SHP77 (cell line): Measurements from ENCODE around the gene HDAC4.

Source experiments
- DNase-seq, 2 experiments: peaks; one replicate each; lab custom pipeline; 2025; lab: John Stamatoyannopoulos, UW

Gene HDAC4

GRCh38 chr2:239307921-239308613, 92.8 kb downstream of the HDAC4 start:
- DNase-seq: no peak

GRCh38 chr2:239307221-239307569, 93.6 kb downstream of the HDAC4 start:
- DNase-seq: no peak

DNA sequence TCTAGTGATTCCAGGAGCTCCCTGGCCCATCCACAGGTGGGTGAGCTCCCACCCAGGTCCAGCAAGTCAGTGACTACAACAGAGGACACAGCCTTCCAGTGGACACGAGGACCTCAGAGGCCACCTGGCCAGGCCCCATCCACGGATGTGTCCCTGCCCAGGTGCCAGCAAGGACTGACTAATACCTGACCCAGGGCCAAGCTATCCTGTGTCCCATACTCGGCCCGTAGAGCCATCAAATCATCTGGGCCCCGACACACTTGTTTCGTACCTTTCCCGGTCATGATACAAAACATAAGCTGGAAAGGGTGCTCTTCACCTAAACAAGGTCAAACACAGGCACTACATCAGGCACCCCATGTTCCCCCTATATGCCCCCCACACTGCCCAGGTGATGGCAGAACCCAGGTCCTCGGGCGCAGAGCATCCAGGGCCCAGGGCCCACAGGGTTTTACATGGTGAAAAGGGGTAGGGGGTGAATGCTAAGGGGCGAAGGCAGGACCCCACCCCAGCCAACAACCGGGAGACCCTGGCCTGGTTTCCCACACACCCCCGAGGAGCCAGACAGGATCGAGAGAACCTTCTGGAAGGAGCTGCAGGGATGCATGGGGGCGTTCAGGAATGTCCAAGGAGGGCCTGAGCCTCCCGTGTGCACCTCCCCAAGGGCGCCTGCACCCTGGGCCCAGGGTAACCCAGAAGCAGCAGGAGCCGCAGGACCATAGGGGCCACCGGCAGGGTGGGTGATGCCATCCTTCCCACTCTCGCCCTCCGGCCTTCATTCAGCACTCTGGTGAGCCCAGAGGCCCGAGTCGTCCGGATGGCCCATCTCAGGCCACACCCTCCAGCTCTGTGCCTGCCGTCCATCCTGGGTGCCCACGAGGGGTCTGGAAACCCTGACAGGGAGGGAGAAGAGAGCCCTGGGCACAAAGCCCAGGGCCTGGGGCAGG, 94.3 kb downstream of the HDAC4 start:
- no peak for DNase-seq

DNA sequence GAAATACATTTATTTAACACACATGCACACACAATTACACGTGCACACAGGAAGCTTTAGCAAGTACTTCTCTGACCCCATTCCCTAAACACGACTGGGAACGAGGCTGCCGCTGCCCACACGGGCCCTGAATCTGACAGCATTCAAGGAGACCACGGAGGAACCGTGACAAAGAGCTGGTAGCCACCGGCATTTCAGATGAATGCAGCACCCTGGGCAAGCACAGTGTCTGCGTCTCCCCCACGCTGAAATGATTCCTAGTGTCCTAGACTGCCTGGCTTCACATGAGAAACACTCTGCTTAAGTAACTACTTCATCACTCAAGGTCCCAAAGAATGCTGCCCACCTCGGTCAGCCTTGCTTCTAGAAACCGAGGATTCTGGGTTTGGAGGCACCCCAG, 95.0 kb downstream of the HDAC4 start:
- DNase-seq: no peak

- no peak for DNase-seq
Observed at GRCh38 chr2:239305222-239305575, 95.6 kb downstream of the HDAC4 start.

- DNase-seq: no peak
Observed at GRCh38 chr2:239304533-239305221, 96.1 kb downstream of the HDAC4 start.

DNA sequence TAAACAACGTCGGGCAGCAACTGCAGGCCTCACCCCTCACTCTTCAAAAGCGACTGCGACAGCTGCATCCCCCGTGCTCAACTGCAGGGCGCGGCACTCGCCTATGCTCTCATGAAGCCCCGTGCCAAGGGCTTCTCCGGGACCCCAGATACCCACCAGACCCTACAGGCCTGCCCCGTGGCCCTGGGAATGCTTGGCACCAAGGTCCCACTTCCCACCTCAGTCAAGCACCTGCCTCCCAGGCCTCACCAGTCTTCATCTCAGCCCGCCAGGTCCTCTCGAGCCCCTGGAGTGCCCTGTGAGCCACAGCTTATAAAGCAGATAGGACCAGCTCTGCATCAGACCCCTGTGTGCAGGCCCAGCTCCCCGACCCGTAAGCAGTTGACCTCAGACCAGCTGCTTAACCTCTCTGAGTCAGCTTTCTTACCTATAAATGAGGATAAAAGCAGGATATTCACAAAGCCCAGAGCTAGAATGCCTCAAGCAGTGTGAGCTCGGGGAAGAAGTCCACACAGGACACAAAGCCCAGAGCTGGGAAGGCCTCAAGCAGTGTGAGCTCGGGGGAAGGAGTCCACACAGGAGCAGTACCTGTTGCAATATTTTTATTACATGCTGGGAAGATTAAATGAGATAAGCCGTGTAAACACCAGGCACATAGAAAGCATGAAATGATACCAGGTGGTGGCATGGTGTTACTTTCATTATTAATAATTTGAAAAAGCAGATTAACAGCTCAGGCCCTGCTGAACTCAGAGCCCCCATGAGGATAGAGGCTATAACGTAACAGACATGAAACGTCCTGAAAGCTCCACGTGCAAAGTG, 96.9 kb downstream of the HDAC4 start:
- DNase-seq: no peak

GRCh38 chr2:239302808-239303557, 97.8 kb downstream of the HDAC4 start:
- no peak for DNase-seq

DNA sequence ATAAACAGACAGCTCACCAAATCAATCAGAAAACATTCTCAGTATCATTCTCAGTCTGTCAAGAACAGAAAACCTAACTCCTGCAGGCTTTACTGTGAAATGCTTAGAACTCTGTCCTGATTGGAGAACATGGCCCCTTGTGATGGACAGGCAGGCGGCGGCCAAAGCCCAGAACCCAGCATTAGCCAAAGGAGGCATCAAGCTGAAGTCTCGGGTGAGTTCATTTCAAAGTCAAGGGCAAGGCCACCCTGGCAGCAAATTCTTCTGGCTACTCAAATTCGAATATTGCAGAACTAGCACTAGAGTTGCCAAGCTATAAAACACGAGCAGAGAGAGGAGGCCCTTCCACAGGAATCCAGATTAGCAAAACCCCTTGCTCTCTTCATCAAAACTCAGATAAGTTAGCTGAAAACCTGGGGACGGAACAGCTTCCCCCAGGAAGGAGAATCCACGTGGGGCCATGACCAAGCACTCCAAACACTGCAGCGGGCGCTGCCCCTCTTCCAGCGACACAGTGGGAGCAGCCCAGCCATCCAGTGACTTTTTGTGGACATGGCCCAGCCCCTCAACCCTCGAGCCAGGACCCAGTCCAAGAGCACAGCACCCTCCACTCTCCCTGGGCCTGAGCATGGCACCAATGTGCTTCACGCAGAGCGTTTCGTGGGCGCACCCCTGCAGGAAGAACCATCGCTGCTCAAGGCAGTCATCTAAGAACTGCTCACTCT, 98.6 kb downstream of the HDAC4 start:
- no peak for DNase-seq

DNA sequence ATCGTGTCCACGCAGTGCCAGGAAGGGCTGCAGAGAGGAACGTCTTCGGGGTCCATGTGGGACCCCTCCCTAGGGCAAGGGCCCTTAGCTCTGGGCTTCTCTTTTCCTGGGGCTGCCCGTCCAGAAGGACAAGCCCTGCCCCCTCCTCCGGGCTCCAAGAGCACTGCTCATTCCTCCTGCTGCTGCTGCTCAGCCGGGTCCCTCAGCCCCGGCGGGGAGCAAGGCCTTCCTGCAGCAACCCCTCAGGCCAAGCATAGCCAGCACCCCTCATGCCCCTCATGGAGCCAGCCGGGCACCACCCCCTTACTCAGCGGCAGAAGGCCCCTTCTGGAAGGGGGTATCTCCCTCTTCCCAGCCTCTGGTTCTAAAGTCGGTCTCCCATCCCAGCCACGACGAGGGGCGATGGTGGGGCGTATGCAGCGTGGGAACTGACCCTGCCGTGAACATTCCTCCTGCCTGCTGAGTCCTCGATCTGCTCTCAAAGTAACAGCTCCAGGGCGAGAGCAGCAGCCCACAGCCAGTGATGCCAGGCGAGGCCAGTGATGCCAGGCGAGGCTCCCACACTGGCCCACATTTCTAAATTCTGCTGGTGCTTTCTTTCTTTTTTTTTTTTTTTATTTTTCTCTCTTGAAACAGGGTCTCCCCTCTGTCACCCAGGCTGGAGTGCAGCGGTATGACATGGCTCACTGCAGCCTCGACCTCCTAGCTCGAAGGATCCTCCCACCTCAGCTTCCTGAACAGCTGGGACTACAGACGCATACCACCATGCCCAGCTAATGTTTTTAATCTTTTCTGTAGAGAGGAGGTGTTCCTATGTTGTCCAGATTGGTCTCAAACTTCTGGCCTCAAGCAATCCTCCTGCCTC, 99.7 kb downstream of the HDAC4 start:
- DNase-seq: no peak

- no peak for DNase-seq
Observed at GRCh38 chr2:239300242-239300641, 100.6 kb downstream of the HDAC4 start.

DNA sequence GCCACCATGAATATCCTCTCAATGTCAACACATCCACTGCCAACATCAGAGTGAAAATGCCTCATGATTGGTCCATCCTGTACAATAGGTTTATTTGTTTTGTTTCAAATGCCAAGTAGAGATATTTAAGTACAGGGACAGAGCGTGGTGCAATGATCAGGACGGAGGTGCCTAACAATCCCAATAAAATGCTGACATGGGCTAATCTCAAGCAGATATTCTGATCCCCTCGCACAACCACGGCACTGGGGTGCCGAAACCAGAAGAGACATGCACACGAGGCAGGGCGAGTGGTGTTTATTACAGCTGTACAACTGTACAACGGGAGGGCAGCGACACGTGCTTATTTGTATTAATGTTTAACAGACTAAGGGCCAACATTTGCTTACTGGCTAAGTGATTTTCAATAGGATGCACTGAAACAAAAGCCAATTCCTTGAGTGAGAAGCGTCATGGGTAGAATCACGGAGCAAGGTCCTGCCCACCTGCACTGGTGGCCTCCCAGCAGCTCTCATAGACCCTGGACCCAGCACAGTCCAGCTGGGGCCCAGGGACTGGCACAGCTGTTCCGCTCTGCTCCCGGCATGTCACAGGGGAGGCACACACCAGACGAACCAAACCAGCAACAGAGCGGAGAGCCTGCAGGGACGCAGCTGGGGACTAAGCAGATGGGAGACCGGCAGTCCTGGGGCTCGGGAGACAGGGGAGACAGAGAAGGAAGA, 101.4 kb downstream of the HDAC4 start:
- peak; percentile 25 to 41 for DNase-seq

GRCh38 chr2:239298116-239298804, 102.6 kb downstream of the HDAC4 start:
- DNase-seq: no peak

- no peak for DNase-seq
Observed at GRCh38 chr2:239297142-239298004, 103.4 kb downstream of the HDAC4 start.

DNA sequence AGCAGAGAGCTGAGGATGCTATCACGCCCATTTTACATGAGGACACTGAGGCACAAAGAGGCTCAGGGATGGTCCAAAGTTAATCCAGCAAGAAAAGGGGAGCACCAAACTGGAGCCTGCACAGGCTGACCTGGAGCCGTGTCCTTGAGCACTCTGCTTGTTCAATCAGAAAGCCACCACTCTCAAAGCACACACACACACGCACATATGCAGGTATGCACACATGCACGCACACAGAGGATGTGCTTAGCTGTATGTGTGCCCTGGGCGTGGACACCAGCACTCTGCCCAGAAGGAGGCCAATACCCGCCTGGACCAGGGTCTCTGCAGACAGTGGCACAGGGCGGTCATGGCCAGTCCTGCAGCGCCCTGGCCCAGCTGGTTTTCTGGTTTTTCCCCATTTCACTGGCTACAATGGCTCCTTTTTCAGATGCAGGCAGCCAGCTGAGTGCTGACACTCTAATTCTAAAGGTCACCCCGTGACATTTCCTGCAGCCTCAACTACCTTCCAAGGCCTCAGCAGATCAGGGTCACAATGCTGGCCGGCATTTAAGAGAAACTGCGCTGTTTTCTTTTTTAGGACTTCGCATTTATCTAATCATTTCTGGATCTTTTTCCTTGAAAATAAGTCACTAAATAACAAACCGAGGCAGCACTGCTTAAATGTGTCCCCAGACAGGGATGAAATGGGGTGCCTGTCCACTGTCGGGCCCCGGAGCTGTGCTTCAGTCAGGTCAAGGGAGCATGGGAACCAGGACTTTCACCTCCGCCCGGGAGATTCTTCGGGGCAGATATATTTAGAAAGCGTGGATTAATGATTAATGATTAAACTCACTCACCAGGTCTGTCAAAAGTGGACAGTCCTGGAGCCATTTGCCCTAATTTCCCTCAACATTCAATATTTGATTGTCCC, 104.5 kb downstream of the HDAC4 start:
- no peak for DNase-seq

DNA sequence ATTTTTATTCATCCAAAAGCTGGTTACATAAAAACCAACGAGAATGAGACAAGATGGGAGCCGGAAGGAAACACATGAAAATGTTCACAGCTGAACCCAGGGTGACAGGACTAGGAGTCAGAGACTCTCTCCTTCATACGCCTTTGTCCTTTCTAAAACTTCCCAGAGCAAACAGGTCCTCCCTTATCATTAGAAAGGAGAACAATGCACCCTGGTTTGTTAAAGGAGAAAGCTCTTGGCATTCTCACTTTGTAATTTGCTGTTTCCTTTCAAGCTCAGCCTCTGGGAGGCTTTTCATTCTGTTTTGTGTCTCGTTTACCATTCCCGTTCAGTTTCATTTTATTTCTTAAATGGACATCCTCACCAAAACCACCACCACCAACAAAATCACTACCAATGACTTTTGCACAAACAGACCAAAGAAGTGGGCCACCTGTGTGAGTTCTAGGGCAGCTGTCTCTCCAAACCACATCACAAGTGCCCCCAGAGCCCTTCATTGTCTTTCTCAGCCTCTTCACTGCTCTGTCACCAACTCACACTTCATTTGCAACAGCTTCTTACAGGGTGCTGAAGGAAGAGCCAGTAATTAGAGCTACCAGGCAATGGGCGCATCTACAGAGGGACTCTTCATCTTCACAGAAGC, 105.3 kb downstream of the HDAC4 start:
- no peak for DNase-seq
